Right cardiac atrium (tissue), 5 donors: Measurements from ENCODE around the gene UBL3. TPM values are rescaled to one million over a fixed set of nuclear protein-coding genes. Genes with fewer than 3 reads are reported as not detected.
A peak's percentile ranks its signal among the peaks of the same experiment; 100 is the strongest.

Source experiments
- ATAC-seq, 2 donors: fragments of 200-7000 bp; cut with Tn5 transposase; one replicate each; pipeline versions ENCODE4 v1.8.0 to v1.9.1; 2020; ENCODE audit warnings: moderate library complexity in 2 of 2, mild to moderate bottlenecking in 1 of 2
- DNase-seq, 3 donors: peaks; one replicate each; pipeline ENCODE4 v3.0.0-alpha.2; 2020
- H3K27ac ChIP-seq: one replicate; pipeline ENCODE4 v1.5.1; 2013; ENCODE audit warnings: mild to moderate bottlenecking, low read length, control low read depth, moderate library complexity
- H3K27me3 ChIP-seq: one replicate; pipeline ENCODE4 v1.6.1; 2013; ENCODE audit not compliant: control insufficient read depth, insufficient read depth
- H3K4me1 ChIP-seq: one replicate; pipeline ENCODE4 v1.6.1; 2013; ENCODE audit warnings: low read length; ENCODE audit not compliant: control insufficient read depth, insufficient read depth
- H3K4me3 ChIP-seq: one replicate; pipeline ENCODE4 v1.5.1; 2013; ENCODE audit warnings: low read length, control low read depth
- H3K9me3 ChIP-seq: one replicate; pipeline ENCODE4 v1.6.1; 2013; ENCODE audit warnings: low read length; ENCODE audit not compliant: control insufficient read depth
- WGBS: extraction: QIAGEN DNeasy Blood & Tissue Kit; methylation state at CpG from one replicate; pipeline ENCODE4 v1.1.7; 2013; 5-methylcytosine and 5-hydroxymethylcytosine counted together
- intact Hi-C, 4 donors: fragments of 100-400 bp; cut with DNase I; formaldehyde crosslinking; loops; one replicate each; pipeline versions ENCODE4 v1.11.0 to v1.14.0; 2022 to 2023
- polyA plus RNA-seq: library from polyadenylated mRNA; stranded (reverse); fragments of 200-250 nt; gene quantifications from one replicate; pipeline ENCODE4 v1.2.3, GENCODE V29; 2013
- total RNA-seq, 4 donors: library from RNA; stranded (reverse); fragmentation: NEBNext Ultra II Directional; extraction: Animal tissue kit (Norgen Biotek cat#: 25700); gene quantifications; one replicate each; pipeline ENCODE4 v1.2.1, GENCODE V29; 2021
- donor health status: healthy with polysubstance abuse.
- donor health status: DM: no; HTN: yes; CAD: no.
- donor health status: DM: no; HTN: no; CAD: no.
- donor health status: DM: no; HTN: yes; CAD: no; lungs with severe emphysema.
- donor health status: DM: yes; HTN: yes; CAD: no.

The UBL3 gene
- total and polyA plus RNA-seq, 5 donors: 15.8 to 25.8 (median 24.6) TPM

- Histone ChIP-seq H3K27me3 (no peaks in the 10 kb centered on the region), H3K9me3 (no peaks in the 10 kb centered on the region), H3K4me1 (no peaks in the 10 kb centered on the region), H3K27ac (no peak overlapping the region), H3K4me3 (no peak overlapping the region)
- no peak for DNase-seq
- intact Hi-C loops: no loop called here
- 60% methylated on average over 7 of the region's 7 CpGs for WGBS
- ATAC-seq: no peak
Measured at GRCh38 chr13:29884671-29885430, 34.4 kb upstream of the UBL3 start.

DNA sequence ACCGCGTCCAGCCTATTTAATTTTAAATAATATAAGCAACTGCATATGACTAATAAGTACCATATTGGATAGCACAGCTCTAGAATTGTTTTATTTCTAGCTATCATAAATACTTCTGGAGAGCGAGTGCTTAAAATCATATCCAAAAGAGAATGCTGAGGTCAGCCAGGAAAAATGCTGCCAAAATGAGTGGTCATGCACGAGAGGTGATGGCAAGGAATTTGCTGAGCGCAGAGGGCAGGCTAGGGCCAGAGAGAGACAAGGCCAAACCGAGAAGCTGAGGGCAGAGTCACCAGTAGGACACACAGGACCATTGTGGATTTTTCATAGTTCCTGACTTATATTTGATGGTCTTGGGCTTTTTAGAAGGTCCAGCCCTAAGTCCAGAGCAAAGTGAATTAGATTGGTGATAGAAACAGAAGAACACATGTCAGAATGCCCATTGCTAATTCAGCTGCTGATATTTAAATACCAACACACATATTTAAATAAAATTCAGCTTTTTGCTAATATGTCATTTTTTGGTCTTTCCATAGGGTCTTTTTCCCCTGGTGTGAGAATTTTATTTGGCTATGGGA, 33.6 kb upstream of the UBL3 start:
- Histone ChIP-seq H3K4me1 (no peaks in the 10 kb centered on the region), H3K27ac (no peak overlapping the region), H3K4me3 (no peak overlapping the region), H3K9me3 (no peaks in the 10 kb centered on the region), H3K27me3 (no peaks in the 10 kb centered on the region)
- DNase-seq (no peak), ATAC-seq (peak in 1 of 2 donors; percentile 72)
- WGBS: 52% methylated on average over 6 of the region's 6 CpGs
- intact Hi-C loops: no loop called here

DNA sequence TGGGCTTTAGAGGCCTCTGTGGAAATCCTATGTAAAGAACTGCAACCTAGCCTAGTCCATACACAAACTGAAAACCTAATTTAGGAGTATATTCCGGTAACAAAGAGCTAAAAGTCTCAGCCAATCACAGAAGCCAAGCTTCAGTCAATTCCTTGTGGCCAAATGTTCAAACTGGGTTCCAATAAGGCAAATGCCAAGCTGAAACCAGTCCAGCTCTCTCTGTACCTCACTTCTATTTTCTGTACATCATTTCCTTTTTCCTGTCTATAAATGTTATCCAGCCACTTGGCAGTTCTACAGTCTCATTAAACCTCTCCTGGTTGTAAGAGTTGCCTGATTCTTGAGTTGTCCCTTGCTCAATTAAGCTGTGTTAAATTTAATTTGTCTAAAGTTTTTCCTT, 31.7 kb upstream of the UBL3 start:
- no peak for ATAC-seq
- intact Hi-C loops: no loop called here
- Histone ChIP-seq H3K27me3 (no peaks in the 10 kb centered on the region), H3K4me3 (no peak overlapping the region), H3K27ac (no peak overlapping the region), H3K4me1 (no peaks in the 10 kb centered on the region), H3K9me3 (no peaks in the 10 kb centered on the region)
- 85% methylated on average over 1 of the region's 1 CpG for WGBS
- no peak for DNase-seq

GRCh38 chr13:29878101-29878500, 27.7 kb upstream of the UBL3 start:
- no peak overlapping the region for H3K4me3 ChIP-seq
- H3K27me3 ChIP-seq: no peaks in the 10 kb centered on the region
- no peak for ATAC-seq
- no peak overlapping the region for H3K27ac ChIP-seq
- intact Hi-C loops: no loop called here
- DNase-seq: no peak
- no peaks in the 10 kb centered on the region for H3K4me1 ChIP-seq
- no peaks in the 10 kb centered on the region for H3K9me3 ChIP-seq
- 18% methylated on average over 2 of the region's 2 CpGs for WGBS

DNA sequence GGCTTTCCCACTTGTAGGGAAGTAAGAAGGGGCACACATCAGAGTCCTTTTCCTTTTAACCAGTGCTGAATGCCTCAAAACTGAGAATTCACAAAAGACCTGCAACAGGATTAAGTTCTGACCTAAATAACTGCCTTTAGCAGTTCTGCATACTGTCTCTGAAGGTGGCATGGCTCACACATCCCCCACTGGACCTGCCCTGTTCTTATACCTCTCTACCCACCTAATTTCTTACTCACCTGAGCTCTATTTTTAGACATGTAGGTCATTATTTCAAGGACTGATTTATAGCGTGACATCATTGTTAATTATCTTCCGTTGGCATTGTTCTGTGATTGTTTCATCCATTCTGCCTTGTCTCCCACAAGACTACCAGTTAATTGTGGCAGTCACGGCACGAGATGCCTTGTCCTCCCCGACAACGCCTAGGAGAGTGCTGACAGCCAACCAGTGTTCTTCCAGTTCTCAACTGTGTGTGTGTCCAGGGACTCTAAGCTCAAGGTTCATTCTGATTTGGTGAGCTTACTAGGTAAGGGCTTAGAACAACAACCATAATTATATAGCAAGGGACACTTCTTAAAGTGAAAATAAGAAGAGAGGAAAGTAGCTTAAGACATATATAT, 27.1 kb upstream of the UBL3 start:
- DNase-seq (no peak), ATAC-seq (peak in 1 of 2 donors; percentile 48)
- H3K4me3 ChIP-seq: no peak overlapping the region

DNA sequence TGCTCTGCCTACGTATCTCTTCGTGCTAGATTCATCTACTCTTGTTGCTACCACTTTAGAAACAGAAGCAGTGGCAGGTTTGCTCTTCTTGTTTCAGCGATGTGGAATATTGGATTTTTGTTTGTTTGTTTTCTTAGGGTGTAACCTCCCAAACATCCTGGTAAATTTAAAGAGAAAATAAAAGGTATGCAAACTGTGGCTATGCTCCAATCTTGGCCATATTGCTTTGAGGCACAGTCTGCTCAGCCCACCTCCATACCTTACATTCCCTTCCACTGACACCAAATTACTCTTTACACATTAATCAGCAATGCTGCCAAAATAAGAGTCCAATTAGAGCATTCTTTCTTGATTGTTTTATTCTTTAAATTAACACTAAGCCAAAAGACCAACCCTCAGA, 25.2 kb upstream of the UBL3 start:
- no peak overlapping the region for H3K4me3 ChIP-seq
- peaks cover 2% of the 10 kb centered on the region for H3K27me3 ChIP-seq
- ATAC-seq (no peak), DNase-seq (no peak)
- H3K4me1 ChIP-seq: no peaks in the 10 kb centered on the region
- H3K9me3 ChIP-seq: no peaks in the 10 kb centered on the region
- 92% methylated on average over 3 of the region's 3 CpGs for WGBS
- intact Hi-C loops: no loop called here
- no peak overlapping the region for H3K27ac ChIP-seq

More for the DNA sequence above, 27.1 kb upstream of the UBL3 start:
- Histone ChIP-seq H3K4me1 (no peaks in the 10 kb centered on the region), H3K27ac (no peak overlapping the region), H3K27me3 (no peaks in the 10 kb centered on the region), H3K9me3 (no peaks in the 10 kb centered on the region)
- intact Hi-C loops: no loop called here
- WGBS: 28% methylated on average over 6 of the region's 6 CpGs

- no peaks in the 10 kb centered on the region for H3K4me1 ChIP-seq
- no peak overlapping the region for H3K27ac ChIP-seq
- no peak for ATAC-seq
- DNase-seq: no peak
- no peak overlapping the region for H3K4me3 ChIP-seq
- WGBS: 70% methylated on average over 7 of the region's 7 CpGs
- intact Hi-C loops: no loop called here
- H3K9me3 ChIP-seq: no peaks in the 10 kb centered on the region
- peaks cover 2% of the 10 kb centered on the region for H3K27me3 ChIP-seq
Measured at GRCh38 chr13:29868581-29868980, 18.2 kb upstream of the UBL3 start.

- no peak for ATAC-seq
- intact Hi-C loops: no loop called here
- Histone ChIP-seq H3K4me1 (no peaks in the 10 kb centered on the region), H3K4me3 (no peak overlapping the region), H3K9me3 (no peaks in the 10 kb centered on the region), H3K27ac (no peak overlapping the region), H3K27me3 (no peaks in the 10 kb centered on the region)
- DNase-seq: no peak
- 67% methylated on average over 6 of the region's 6 CpGs for WGBS
Measured at GRCh38 chr13:29865934-29866333, 15.5 kb upstream of the UBL3 start.

- intact Hi-C loops: no loop called here
- H3K27me3 ChIP-seq: no peaks in the 10 kb centered on the region
- no peaks in the 10 kb centered on the region for H3K4me1 ChIP-seq
- H3K4me3 ChIP-seq: no peak overlapping the region
- WGBS: 93% methylated on average over 8 of the region's 8 CpGs
- no peak for DNase-seq
- H3K27ac ChIP-seq: no peak overlapping the region
- no peaks in the 10 kb centered on the region for H3K9me3 ChIP-seq
- no peak for ATAC-seq
Measured at GRCh38 chr13:29861694-29862110, 11.3 kb upstream of the UBL3 start.

GRCh38 chr13:29859971-29860370, 9.6 kb upstream of the UBL3 start:
- ATAC-seq (no peak), DNase-seq (no peak)
- no peaks in the 10 kb centered on the region for H3K4me1 ChIP-seq
- no peaks in the 10 kb centered on the region for H3K27me3 ChIP-seq
- no peaks in the 10 kb centered on the region for H3K9me3 ChIP-seq
- H3K27ac ChIP-seq: no peak overlapping the region
- WGBS: 79% methylated on average over 4 of the region's 4 CpGs
- H3K4me3 ChIP-seq: no peak overlapping the region
- intact Hi-C loops: loop anchor here in 1 of 4 donors (10.0 kb wide), 1 partner anchor 255 kb away; no protein-coding TSS in a partner anchor

GRCh38 chr13:29858667-29859066, 8.2 kb upstream of the UBL3 start:
- ATAC-seq: no peak
- intact Hi-C loops: loop anchor here in 1 of 4 donors (10.0 kb wide), 1 partner anchor 256 kb away; no protein-coding TSS in a partner anchor

More at GRCh38 chr13:29858667-29859066, 8.2 kb upstream of the UBL3 start:
- WGBS: 57% methylated on average over 4 of the region's 4 CpGs
- H3K27ac ChIP-seq: no peak overlapping the region
- H3K4me3 ChIP-seq: no peak overlapping the region
- no peaks in the 10 kb centered on the region for H3K9me3 ChIP-seq
- H3K4me1 ChIP-seq: no peaks in the 10 kb centered on the region
- H3K27me3 ChIP-seq: no peaks in the 10 kb centered on the region
- DNase-seq: no peak
